ENCODE measurements around the gene SLC17A9.

The SLC17A9 gene

GRCh38 chr20:62927128-62927705, 25.3 kb upstream of the SLC17A9 start:
- TF ChIP-seq CTCF (IDR thresholded peaks at IDR 0.05; ENCODE audit: low read depth, low read length, missing control alignments): no peak
- in situ Hi-C loops (cut with HindIII; ENCODE audit: low pct_ligation_motif_present, low sequenced_read_pairs): no loop called here
- DNase-seq: no peak
- Histone ChIP-seq H3K27ac (no peak overlapping the region), H3K4me3 (ENCODE audit: low read depth, low read length) (no peak overlapping the region), H3K27me3 (replicated peaks) (no peaks in the 10 kb centered on the region), H3K36me3 (replicated peaks) (no peaks in the 10 kb centered on the region)

- Histone ChIP-seq H3K4me3 (ENCODE audit: low read depth, low read length) (peak overlapping the region; percentile 52), H3K27me3 (replicated peaks) (no peaks in the 10 kb centered on the region), H3K27ac (no peak overlapping the region), H3K36me3 (replicated peaks) (no peaks in the 10 kb centered on the region)
- TF ChIP-seq CTCF (IDR thresholded peaks at IDR 0.05; ENCODE audit: low read depth, low read length, missing control alignments): no peak
- in situ Hi-C loops (cut with HindIII; ENCODE audit: low pct_ligation_motif_present, low sequenced_read_pairs): no loop called here
- no peak for DNase-seq
Measured at GRCh38 chr20:62928246-62928939, 24.1 kb upstream of the SLC17A9 start.

GRCh38 chr20:62929051-62929538, 23.4 kb upstream of the SLC17A9 start:
- Histone ChIP-seq H3K36me3 (replicated peaks) (no peaks in the 10 kb centered on the region), H3K4me3 (ENCODE audit: low read depth, low read length) (peak overlapping the region; percentile 52), H3K27me3 (replicated peaks) (no peaks in the 10 kb centered on the region), H3K27ac (no peak overlapping the region)
- in situ Hi-C loops (cut with HindIII; ENCODE audit: low pct_ligation_motif_present, low sequenced_read_pairs): no loop called here
- TF ChIP-seq CTCF (IDR thresholded peaks at IDR 0.05; ENCODE audit: low read depth, low read length, missing control alignments): no peak
- peak; percentile 33 for DNase-seq

DNA sequence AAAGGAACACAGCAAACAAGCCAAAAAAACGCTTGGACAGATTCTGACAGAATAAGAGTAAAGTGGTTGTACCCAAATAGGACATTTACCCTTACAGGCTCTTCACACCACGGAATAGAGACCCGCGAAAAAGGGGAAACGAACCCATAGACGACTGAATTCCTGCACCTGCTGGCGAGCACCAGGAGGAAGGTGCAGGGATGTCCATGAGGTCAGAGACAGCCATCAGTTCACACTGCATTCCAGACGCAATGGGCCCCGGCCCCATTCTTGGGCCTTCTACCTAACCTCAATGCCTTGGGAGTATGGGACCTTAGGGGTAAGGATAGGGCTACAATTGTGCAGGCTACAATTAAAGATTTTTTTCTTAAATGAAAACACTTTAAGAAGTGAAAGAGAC, 21.0 kb upstream of the SLC17A9 start:
- no peak for TF ChIP-seq CTCF (IDR thresholded peaks at IDR 0.05; ENCODE audit: low read depth, low read length, missing control alignments)
- no peak overlapping the region for H3K27ac ChIP-seq
- in situ Hi-C loops (cut with HindIII; ENCODE audit: low pct_ligation_motif_present, low sequenced_read_pairs): no loop called here

GRCh38 chr20:62933966-62934365, 18.5 kb upstream of the SLC17A9 start:
- DNase-seq: no peak
- TF ChIP-seq CTCF (IDR thresholded peaks at IDR 0.05; ENCODE audit: low read depth, low read length, missing control alignments): no peak
- Histone ChIP-seq H3K27ac (no peak overlapping the region), H3K36me3 (replicated peaks) (no peaks in the 10 kb centered on the region), H3K4me3 (ENCODE audit: low read depth, low read length) (no peak overlapping the region), H3K27me3 (replicated peaks) (no peaks in the 10 kb centered on the region)
- in situ Hi-C loops (cut with HindIII; ENCODE audit: low pct_ligation_motif_present, low sequenced_read_pairs): no loop called here

More for the DNA sequence above, 21.0 kb upstream of the SLC17A9 start:
- H3K27me3 ChIP-seq (replicated peaks): no peaks in the 10 kb centered on the region
- no peak overlapping the region for H3K4me3 ChIP-seq (ENCODE audit: low read depth, low read length)
- DNase-seq: no peak
- no peaks in the 10 kb centered on the region for H3K36me3 ChIP-seq (replicated peaks)
